IPS-18a (cell line): ENCODE measurements around the gene CCR7.

Source experiments
- H3K27ac ChIP-seq: one replicate; pipeline ENCODE4 v1.5.1; 2013; ENCODE audit warnings: low read length
- H3K27me3 ChIP-seq: one replicate; pipeline ENCODE4 v1.6.1; 2013; ENCODE audit warnings: mild to moderate bottlenecking, low read length; ENCODE audit not compliant: control insufficient read depth, insufficient read depth
- H3K36me3 ChIP-seq: one replicate; pipeline ENCODE4 v1.6.1; 2013; ENCODE audit warnings: low read depth, low read length; ENCODE audit not compliant: control insufficient read depth
- H3K4me1 ChIP-seq: one replicate; pipeline ENCODE4 v1.6.1; 2013; ENCODE audit warnings: low read depth, low read length; ENCODE audit not compliant: control insufficient read depth
- H3K4me3 ChIP-seq: one replicate; pipeline ENCODE4 v1.5.1; 2013; ENCODE audit warnings: low read length
- H3K9ac ChIP-seq: one replicate; pipeline ENCODE4 v1.6.1; 2013; ENCODE audit warnings: mild to moderate bottlenecking, low read length, moderate library complexity
- H3K9me3 ChIP-seq: one replicate; pipeline ENCODE4 v1.6.1; 2013; ENCODE audit warnings: low read depth, low read length; ENCODE audit not compliant: control insufficient read depth

Gene CCR7

DNA sequence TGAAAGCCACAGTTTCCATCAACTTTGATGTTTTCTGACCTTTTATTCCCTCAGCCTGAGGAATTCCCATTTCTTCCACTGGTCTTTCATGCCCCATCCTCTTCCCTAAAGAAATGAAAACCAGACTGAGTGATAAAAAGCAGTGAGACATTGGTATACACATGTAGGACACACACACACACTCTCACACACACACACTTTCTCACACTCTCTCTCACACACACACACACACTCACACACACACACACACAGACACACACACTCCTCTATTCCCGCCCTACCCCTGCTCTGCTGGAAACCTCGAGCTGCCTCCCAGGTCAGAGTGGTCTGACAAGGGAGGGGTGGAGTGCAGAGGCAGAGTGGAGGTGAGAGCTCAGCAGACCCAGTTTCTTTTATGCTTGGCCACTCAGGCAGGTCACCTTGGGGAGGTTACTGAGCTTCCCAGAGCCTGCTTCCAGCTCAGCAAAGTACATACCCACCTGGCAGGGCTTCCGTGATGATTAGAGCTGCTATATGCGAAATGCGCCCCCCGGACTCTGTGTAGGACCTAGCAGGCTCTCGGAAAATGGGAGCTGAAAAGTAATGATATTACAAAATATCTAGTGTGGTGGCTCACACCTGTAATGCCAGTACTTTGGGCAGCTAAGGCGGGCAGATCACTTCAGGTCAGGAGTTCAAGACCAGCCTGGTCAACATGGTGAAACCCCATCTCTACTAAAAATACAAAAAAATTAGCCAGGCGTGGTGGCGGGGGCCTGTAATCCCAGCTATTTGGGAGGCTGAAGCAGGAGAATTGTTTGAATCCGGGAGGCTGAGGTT, 30.7 kb downstream of the CCR7 start:
- Histone ChIP-seq H3K27ac (no peak overlapping the region), H3K9ac (no peak overlapping the region), H3K4me1 (no peaks in the 10 kb centered on the region), H3K27me3 (no peaks in the 10 kb centered on the region), H3K4me3 (no peak overlapping the region), H3K9me3 (no peaks in the 10 kb centered on the region), H3K36me3 (no peaks in the 10 kb centered on the region)

- Histone ChIP-seq H3K9ac (no peak overlapping the region), H3K4me3 (no peak overlapping the region), H3K4me1 (no peaks in the 10 kb centered on the region), H3K36me3 (no peaks in the 10 kb centered on the region), H3K9me3 (no peaks in the 10 kb centered on the region), H3K27ac (no peak overlapping the region), H3K27me3 (no peaks in the 10 kb centered on the region)
Observed at GRCh38 chr17:40533896-40534295, 31.4 kb downstream of the CCR7 start.

DNA sequence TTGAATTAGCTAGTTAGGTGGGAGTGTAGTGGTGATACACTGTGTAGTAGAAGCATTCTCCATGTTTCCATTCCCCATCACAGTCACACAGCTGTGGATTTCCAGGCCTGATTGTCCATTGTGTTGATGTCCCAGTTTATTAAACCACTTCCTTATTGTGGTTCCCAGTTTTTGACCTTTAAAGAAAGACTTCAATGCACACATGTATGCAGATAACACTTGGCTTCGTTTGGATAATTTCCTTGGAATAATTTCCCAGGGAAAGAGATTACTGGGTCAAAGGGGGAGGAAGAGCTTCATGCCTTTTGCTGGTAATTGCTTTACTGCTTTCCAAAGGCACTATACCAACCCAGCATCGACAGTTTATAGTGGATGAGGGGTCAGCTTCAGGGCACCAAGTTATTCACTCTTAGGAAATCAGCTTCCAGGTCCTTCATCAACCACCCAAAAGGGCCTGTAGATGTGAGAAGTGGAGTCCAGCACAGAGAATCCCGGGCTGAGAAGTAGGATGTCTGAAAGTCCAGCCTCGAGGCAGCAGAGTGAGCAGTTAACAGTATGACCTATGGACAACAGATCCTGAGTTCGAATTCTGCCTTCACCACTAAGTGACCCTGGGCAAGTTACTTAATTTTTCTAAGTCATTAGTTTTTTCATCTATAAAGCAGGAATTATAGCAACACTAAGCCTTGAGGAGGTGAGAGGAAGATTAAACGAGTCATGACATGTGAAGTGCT, 32.6 kb downstream of the CCR7 start:
- H3K27ac ChIP-seq = no peak overlapping the region
- no peak overlapping the region for H3K9ac ChIP-seq
- H3K9me3 ChIP-seq = no peaks in the 10 kb centered on the region
- H3K27me3 ChIP-seq = no peaks in the 10 kb centered on the region
- no peaks in the 10 kb centered on the region for H3K36me3 ChIP-seq
- no peaks in the 10 kb centered on the region for H3K4me1 ChIP-seq
- H3K4me3 ChIP-seq = no peak overlapping the region

DNA sequence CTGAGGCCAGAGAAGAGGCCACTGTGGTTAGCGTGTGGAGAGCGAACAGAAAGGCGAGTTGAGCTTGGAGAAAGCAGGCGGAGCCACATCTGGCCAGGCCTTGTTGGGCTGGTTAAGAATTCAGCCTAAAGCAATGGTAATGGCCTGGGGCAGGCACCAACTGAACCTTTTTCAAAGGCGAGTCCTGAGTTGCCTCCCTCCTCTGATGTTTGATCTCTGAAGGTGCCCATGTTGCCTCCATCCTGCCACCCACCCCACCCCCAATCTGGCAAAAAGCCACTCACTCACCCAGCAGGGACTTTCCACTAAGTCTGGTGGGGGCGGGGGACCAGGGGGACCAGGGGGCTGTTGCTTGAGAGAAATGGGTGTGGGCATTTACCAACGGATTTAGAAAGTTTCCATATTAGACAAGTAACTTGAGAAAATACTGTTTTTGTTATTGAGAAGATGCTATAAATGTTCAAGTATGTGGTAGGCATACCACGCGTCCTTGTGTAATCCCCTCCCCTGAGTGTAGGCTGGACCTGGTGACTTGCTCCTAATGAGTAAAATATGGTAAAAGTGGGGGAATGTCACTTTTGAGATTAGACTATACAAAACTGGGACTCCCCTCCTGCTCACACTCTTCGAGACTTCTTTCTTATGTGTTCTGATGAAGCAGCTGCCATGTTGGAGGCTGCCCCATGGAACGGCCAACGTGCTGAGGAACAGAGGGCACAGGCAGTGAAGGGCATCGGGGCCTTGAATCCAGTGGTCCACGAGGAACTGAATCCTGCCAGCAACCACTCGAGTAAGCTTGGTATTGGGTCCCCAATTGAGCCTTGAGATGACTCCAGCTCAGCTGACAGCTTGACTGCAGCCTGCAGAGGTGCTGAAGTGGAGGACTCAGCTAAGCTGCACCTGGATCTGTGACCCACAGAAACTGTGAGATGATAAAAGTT, 34.0 kb downstream of the CCR7 start:
- no peaks in the 10 kb centered on the region for H3K27me3 ChIP-seq
- H3K9ac ChIP-seq = no peak overlapping the region
- H3K36me3 ChIP-seq = no peaks in the 10 kb centered on the region
- no peak overlapping the region for H3K4me3 ChIP-seq
- H3K9me3 ChIP-seq = no peaks in the 10 kb centered on the region
- H3K27ac ChIP-seq = no peak overlapping the region
- H3K4me1 ChIP-seq = no peaks in the 10 kb centered on the region

DNA sequence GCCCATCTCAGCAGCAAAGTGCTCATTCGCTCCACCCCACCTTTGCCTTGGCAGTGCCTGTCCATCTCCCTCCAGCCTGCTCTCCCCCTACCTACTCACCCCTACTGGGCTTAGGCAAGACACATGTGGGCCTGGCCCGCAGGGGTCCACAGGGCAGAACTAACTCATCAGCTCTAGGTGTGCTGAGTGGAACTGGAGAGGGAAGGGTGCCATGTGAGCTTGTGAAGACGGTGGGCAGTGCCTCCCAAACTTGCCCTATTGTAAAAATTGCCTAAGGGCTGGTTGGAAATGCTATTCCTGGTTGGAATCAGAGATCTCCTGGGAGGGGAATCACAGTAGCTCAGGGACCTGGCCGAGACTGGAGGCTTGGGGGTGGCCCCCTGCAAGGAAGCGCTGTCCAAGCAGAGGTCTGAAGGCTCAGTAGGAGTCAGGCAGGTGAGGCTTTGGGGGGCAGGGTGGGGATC, 34.7 kb downstream of the CCR7 start:
- H3K4me3 ChIP-seq = no peak overlapping the region
- H3K27ac ChIP-seq = no peak overlapping the region
- H3K9ac ChIP-seq = no peak overlapping the region
- H3K36me3 ChIP-seq = no peaks in the 10 kb centered on the region
- no peaks in the 10 kb centered on the region for H3K9me3 ChIP-seq
- no peaks in the 10 kb centered on the region for H3K27me3 ChIP-seq
- no peaks in the 10 kb centered on the region for H3K4me1 ChIP-seq

- H3K27ac ChIP-seq = no peak overlapping the region
- no peaks in the 10 kb centered on the region for H3K27me3 ChIP-seq
- no peaks in the 10 kb centered on the region for H3K4me1 ChIP-seq
- no peaks in the 10 kb centered on the region for H3K9me3 ChIP-seq
- H3K9ac ChIP-seq = no peak overlapping the region
- no peaks in the 10 kb centered on the region for H3K36me3 ChIP-seq
- H3K4me3 ChIP-seq = no peak overlapping the region
Observed at GRCh38 chr17:40529991-40530390, 35.3 kb downstream of the CCR7 start.

DNA sequence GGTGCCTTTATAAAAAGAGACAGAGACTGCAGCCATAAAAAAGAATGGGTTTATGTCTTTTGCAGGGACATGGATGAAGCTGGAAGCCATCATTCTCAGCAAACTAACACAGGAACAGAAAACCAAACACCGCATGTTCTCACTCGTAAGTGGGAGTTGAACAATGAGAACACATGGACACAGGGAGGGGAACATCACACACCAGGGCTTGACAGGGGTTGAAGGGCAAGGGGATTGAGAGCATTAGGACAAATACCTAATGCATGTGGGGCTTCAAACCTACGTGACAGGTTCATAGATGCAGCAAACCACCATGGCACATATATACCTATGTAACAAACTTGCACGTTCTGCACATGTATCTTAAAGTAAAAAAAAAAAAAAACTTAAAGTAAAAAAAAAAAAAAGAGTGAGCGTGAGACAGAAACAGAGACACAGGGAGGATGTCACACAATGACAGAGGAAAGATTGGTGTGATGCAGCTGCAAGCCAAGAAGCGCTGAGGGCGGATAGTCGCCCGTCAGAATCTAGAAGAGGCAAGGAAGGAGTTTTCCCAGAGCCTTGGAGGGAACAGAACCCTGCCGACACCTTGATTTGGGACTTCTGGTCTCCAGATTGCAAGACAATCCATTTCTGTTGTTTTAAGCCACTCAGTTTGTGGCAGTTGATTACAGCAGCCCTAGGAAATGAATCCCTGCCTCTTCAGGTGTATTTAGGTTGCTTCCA, 36.4 kb downstream of the CCR7 start:
- Histone ChIP-seq H3K27me3 (no peaks in the 10 kb centered on the region), H3K9ac (no peak overlapping the region), H3K4me3 (no peak overlapping the region), H3K9me3 (no peaks in the 10 kb centered on the region), H3K36me3 (no peaks in the 10 kb centered on the region), H3K4me1 (no peaks in the 10 kb centered on the region), H3K27ac (no peak overlapping the region)

- Histone ChIP-seq H3K36me3 (no peaks in the 10 kb centered on the region), H3K9ac (no peak overlapping the region), H3K9me3 (no peaks in the 10 kb centered on the region), H3K4me1 (no peaks in the 10 kb centered on the region), H3K4me3 (no peak overlapping the region), H3K27me3 (no peaks in the 10 kb centered on the region), H3K27ac (no peak overlapping the region)
Observed at GRCh38 chr17:40526668-40527067, 38.6 kb downstream of the CCR7 start.

- Histone ChIP-seq H3K4me3 (no peak overlapping the region), H3K27me3 (no peaks in the 10 kb centered on the region), H3K36me3 (no peaks in the 10 kb centered on the region), H3K9me3 (no peaks in the 10 kb centered on the region), H3K27ac (no peak overlapping the region), H3K9ac (no peak overlapping the region), H3K4me1 (no peaks in the 10 kb centered on the region)
Observed at GRCh38 chr17:40525294-40525693, 40.0 kb downstream of the CCR7 start.

GRCh38 chr17:40524243-40524965, 40.9 kb downstream of the CCR7 start:
- no peak overlapping the region for H3K4me3 ChIP-seq
- no peaks in the 10 kb centered on the region for H3K27me3 ChIP-seq
- no peak overlapping the region for H3K27ac ChIP-seq
- H3K9ac ChIP-seq = no peak overlapping the region
- no peaks in the 10 kb centered on the region for H3K36me3 ChIP-seq
- H3K4me1 ChIP-seq = no peaks in the 10 kb centered on the region
- H3K9me3 ChIP-seq = no peaks in the 10 kb centered on the region
